GM19023 (cell line): ENCODE data around the gene TRAF7.
"Not testable (repeated sequence)": the region's sequence is repeated elsewhere in the genome, so short reads cannot be mapped to it uniquely, and the experiment has no call there.

ENCODE experiments used
- ATAC-seq: cut with Tn5 transposase; IDR thresholded peaks from one replicate; pipeline ENCODE4 v1.9.1; 2021; ENCODE audit warnings: mild to moderate bottlenecking, moderate library complexity; ENCODE audit not compliant: unreplicated experiment

Gene TRAF7

DNA sequence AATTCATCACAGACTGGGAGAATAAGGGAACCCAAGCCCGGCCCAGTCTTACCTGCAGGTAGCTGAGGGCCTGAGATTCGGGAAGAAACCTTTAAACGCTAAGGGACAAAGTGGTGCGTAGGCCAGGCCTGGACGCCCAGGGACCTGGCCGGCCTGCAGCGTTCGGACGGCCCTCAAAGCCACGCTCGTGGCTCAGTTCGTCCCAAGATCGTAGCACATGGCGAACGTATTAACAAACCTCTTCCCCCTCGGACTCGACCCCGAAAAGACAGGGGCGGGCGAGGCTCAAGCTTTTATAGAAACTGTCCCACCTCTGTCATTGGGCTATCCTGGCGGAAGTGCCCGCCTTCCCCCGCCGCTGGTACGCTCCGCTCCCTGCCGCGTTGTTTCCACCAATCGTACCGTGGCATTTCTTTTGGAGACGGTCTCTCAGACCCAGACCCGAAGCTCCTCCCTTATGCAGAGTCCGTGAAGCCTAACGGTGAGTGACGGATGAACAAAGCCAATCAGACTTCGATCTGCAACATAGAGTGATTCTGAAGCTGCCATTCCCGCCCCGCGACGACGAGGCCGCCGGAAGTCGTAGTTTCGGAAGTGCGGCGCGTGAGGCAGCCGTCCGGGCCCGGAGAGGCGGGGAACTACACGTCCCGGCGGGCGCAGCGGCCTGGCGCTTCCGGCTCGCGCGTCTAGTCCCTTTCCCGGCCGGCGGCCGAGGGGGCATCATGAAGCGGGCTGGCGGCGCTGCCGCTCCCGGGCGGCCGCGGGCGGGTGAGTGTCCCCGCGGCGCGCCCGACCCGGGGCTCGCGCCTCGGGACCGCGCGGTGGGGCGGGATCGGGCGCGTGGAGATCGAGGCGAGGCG lies at the start of gene TRAF7:
Gene TRAF7, plus strand, starts transcription at position 692 of the 860 bp plus-strand sequence. CDS start 8,139 bp downstream, outside the sequence.
- peak; percentile 87 for ATAC-seq

DNA sequence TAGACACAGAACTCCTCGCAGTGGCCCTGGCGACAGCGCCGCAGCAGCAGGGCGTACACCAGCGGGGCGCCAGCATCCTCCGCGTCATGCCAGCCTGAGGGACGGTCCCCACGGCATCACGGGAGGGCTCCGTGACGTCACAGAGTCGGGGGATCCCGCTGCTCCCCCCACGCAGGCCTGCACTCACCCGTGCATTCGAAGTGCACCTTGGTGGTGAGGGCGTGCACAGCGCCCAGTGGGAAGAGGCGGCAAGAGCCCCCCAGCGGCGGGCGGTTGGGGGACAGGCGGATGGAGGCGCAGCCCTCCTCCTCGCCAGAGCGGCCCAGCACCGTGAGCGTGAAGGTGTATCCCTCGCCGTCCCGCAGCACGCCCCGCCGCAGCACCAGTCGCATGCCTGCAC lies 49.4 kb upstream of the TRAF7 start:
- not testable (repeated sequence) for ATAC-seq

GRCh38 chr16:2107121-2107790 lies 48.3 kb upstream of the TRAF7 start:
- not testable (repeated sequence) for ATAC-seq

DNA sequence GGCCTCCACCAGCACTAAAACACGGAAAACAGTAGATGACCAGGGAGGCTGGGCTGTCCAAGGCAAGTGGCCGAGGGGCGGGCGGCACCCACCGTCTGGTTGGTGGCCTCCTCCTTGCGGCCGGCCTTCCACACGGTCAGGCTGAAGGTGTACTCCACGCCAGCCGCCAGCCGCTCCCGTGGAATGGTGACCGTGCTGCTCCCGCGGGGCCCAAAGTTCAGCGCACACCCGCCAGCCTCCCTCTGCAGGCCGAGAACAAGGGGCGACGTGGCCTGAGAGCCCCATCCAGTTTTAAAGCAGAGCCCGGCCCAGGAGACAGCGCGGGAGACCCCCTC lies 47.8 kb upstream of the TRAF7 start:
- ATAC-seq, result not testable (repeated sequence)

GRCh38 chr16:2108446-2109270 lies 46.9 kb upstream of the TRAF7 start:
- not testable (repeated sequence) for ATAC-seq

GRCh38 chr16:2109271-2109580 lies 46.4 kb upstream of the TRAF7 start:
- ATAC-seq, result not testable (repeated sequence)

DNA sequence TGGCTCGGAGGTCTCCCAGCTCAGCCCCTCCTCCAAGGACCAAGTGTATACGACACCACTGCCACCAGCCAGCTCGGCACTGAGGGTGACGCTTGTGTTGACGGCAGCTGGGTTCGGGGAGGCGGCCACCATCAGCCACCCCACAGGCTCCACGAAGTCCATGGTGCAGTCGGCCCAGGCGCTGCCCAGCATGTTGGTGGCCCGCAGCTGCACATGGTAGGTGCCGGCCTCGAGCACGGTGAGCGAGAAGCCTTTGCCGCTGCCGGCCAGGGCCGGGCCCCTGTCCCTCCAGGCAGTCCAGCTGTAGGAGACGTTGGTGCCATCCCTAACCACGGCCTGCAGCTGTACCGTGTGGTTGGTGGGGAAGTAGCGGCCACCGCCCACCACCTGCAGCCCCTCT lies 45.7 kb upstream of the TRAF7 start:
- ATAC-seq, result not testable (repeated sequence)

DNA sequence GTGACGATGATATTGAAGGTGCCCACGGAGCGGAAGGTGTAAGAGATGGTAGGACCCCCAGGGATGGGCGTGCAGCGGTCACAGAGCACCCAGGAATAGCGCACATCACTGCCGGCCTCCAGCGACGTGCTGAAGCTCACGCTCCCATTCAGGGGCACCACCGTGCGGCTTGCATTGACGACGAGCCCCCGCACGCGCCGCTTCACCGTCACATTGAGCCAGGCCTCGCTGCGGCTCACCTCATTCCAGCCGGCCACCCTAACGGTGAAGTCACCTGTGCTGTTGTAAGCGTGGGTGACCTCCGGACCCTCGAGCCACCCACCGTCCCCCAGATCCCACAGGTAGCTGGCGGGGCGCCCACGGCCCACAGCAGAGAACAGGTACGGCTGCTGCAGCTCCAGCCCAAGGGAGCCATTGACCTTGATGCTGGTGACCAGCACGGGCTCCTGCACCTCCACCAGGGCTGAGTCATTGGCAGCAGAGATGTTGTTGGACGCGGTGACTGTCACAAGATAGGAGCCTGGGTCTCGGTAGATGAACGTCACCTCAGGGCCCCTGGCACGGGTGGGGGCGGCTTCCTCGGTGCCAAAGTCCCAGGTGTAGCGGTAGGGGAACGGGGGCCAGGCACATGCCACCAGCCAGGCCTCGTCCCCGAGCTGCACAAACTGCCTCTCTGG lies 45.1 kb upstream of the TRAF7 start:
- ATAC-seq, result not testable (repeated sequence)

DNA sequence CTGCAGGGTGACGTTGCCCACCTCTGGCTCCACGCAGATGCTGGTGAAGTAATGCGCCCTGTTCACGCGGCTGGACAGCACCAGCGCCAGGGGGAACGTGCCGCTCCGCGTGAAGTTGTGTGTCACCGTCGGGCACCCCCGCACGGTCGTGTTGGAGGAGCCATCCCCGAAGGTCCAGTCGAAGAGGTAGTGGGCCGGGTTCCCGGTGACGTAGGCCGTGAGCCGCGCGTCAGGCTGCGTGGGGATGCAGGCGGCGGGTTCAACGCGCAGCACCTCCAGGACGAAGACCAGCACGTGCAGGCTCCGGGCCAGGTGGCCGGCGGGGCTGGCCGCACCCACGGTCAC lies 44.6 kb upstream of the TRAF7 start:
- ATAC-seq, result not testable (repeated sequence)

DNA sequence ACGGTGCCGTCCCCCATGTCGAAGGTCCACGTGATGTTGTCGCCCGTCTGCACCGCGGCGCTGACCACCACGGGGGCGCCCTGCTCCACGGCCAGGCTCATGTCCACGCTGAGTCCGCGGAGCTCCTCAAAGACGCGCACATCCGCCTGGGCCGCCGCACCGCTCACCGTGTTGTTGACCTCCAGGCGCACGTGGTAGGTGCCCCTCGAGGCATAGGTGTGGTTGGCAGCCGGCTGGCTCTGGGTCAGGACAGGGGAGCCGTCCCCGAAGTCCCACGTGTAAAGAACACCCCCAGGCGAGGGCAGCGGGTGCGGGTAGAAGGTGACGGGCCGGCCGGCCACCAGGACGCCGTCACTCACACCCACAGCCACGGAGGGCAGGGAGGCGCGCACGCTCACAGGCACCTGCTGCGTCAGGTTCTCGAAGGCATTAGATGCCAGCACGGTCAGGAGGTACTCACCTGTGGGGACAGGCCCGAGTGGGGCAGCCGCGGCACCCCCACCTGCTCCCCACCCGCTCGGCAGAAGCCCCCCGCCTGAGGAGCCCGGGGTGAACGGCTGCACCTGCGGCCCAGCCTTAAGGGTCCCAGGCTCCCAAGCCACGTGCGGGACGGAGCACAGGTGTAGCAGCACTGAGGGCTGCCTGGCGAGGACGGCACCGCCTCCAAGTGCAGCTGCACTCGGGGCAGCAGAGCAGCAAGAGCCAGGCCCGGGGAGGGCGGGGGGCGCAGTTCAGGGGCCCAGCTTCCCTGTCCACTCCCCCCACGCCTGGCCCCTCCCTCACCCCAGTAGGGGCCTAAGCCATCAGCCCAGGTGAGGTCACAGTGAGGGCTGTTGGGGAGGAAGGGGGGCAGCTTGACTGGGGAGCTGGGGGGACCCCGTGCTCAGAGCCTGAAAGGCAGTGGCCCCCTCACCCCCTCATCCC lies 43.9 kb upstream of the TRAF7 start:
- ATAC-seq, result not testable (repeated sequence)

- not testable (repeated sequence) for ATAC-seq
Measured at GRCh38 chr16:2112539-2113106, 43.0 kb upstream of the TRAF7 start.

GRCh38 chr16:2114225-2114624 lies 41.4 kb upstream of the TRAF7 start:
- ATAC-seq, result not testable (repeated sequence)

GRCh38 chr16:2114885-2115590 lies 40.5 kb upstream of the TRAF7 start:
- ATAC-seq, result not testable (repeated sequence)

GRCh38 chr16:2115591-2115973 lies 40.0 kb upstream of the TRAF7 start:
- no peak for ATAC-seq

GRCh38 chr16:2116428-2116827 lies 39.2 kb upstream of the TRAF7 start:
- ATAC-seq, result not testable (repeated sequence)

DNA sequence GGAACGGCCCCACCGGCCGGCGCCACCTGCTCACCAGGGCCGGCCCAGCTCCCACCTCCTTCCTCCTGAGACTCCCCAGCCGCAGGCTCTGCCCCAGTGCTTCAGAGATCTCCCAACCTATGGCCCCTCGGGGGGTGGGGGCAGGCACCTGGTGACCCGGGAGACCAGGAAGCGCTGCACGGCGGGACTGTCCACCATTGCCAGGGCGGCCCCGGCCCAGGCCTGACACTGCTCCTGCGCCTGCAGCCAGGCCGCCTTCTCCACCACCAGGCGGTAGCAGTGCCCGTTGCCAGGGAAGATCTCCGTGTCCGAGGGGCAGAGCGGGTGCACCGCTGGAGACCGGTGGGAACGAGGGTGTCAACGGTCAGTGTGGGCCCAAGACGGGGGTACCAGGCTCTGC lies 38.2 kb upstream of the TRAF7 start:
- ATAC-seq, result not testable (repeated sequence)

GRCh38 chr16:2117960-2118722 lies 37.4 kb upstream of the TRAF7 start:
- not testable (repeated sequence) for ATAC-seq

GRCh38 chr16:2121325-2121724 lies 34.3 kb upstream of the TRAF7 start:
- ATAC-seq, result not testable (repeated sequence)
